GM20000 (cell line): ENCODE results near the gene RTF2.
"Not testable (repeated sequence)": the region's sequence is repeated elsewhere in the genome, so short reads cannot be mapped to it uniquely, and the experiment has no call there.

Experiments used
- DNase-seq: peaks from one replicate; pipeline ENCODE4 v3.0.0; 2012; ENCODE audit warnings: low spot score
- CTCF ChIP-seq: IDR thresholded peaks from 2 replicates; pipeline ENCODE4 v1.5.1; 2012; ENCODE audit warnings: mild to moderate bottlenecking, control low read depth; ENCODE audit errors: extremely low read depth, missing control alignments

Gene RTF2

GRCh38 chr20:56551571-56551970 lies 83.1 kb downstream of the RTF2 start:
- DNase-seq, result no peak
- no peak for TF ChIP-seq CTCF

DNA sequence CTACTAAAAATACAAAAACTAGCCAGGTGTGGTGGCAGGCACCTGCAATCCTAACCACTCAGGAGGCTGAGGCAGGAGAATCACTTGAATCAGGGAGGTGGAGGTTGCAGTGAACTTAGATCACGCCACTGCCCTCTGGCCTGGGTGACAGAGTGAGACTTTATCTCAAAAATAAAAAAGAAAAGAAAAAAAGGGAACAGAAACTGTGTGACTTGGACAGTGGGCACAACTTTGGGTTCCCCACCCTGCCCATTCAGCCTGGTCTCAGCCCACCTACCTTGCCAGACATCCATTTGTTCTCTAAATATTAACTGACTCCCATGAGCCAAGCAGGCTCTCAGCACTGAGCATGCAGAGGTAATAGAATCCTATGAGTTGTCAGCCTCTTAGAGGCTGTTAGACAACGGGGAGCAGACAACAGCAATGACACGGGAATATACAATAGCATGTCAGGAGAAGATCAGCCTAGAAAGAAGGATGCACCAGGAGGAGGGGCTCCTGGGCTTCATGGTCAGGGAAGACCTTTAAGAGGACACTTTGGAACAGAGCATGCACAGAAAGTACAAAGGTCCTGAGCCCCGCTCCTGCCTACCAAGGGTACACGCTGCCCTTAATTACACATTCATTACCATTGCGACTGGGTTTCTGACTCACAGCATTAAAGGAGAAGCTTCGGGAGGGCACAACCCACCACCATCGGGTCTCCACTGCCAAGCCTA lies 84.6 kb downstream of the RTF2 start:
- TF ChIP-seq CTCF, result no peak
- no peak for DNase-seq

DNA sequence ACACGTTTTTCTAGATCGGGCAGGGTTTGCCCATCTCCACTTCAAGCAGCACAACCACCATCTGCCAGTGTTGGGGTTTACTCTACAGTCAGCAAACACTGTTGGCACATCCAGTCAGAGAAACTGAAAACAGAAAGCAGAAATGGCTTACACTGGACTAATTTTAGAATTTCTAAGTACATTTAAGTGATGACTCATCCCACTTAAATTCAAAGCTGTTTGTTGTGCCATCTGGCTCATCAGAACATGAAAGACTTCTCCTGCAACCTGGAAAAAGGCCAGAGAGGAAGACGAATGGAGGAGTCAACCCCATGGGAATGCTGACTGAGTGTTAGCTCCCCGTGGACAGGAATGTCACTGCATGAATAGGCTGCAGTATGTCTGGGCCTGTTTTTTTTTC lies 86.4 kb downstream of the RTF2 start:
- peak; percentile 47 for DNase-seq
- TF ChIP-seq CTCF, result no peak

DNA sequence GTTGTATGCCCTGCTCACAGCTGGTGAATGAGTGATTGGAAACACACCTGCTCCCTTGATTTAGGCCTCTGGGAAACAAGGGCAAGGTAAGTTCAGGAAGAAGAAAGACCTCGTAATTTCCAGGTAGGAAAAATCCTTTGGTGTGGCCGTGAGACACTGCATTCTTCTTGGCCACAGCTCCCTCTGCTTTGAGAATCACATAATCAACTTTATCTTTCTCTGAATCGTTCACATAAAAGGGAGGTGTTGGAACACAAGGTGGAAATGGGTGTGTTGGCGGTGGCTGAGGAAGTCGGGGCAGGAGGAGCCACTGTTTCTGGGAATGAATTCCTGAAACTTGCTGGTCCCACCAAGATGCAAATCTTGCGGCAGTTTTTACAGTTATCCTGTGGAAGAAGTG lies 90.5 kb downstream of the RTF2 start:
- DNase-seq, result no peak
- TF ChIP-seq CTCF, result no peak

DNA sequence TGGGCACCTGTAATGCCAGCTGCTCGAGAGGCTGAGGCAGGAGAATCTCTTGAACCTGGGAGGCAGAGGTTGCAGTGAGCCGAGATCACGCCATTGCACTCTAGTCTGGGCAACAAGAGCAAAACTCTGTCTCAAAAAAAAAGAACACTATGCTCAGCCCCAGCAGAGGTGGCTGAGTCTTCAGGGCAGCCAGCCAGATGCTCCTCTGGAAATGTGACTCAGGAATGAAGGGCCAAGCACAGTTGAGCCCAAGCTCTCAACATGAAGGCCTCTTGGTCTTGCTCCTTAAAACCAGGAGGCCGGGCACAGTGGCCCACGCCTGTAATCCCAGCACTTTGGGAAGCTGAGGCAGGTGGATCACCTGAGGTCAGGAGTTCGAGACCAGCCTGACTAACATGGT lies 96.1 kb downstream of the RTF2 start:
- not testable (repeated sequence) for DNase-seq

- no peak for TF ChIP-seq CTCF
- DNase-seq, result no peak
Observed at GRCh38 chr20:56565511-56565910, 97.1 kb downstream of the RTF2 start.

DNA sequence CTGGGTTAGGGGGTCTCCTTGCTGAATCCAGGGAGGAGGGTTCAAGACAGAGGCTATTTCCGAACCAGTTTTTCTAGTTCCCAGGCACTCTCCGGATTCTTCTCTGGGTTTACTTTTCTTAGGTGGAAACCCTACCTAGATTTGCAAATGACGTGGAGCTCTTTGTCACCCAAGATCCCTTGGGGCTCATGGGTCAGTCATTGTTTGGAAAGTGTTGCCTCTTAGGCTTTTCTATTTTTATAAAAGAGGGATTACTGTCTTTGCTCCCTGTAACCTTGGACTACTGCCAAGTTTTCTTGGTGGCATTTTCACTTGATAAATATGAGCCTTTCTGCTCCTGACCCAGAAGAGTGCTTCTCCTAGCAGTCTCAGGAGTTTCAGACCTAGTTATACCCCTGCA lies 98.2 kb downstream of the RTF2 start:
- DNase-seq, result no peak

More for the DNA sequence above, 98.2 kb downstream of the RTF2 start:
- TF ChIP-seq CTCF, result no peak
